Heart right ventricle (tissue), 16 donors: ENCODE results near the gene TPD52L1. TPM values are rescaled to one million over a fixed set of nuclear protein-coding genes. Genes with fewer than 3 reads are reported as not detected.

Experiments used
- ATAC-seq, 8 donors: fragments of 200-7000 bp; cut with Tn5 transposase; one replicate each; pipeline ENCODE4 v1.9.1; 2020; ENCODE audit warnings: mild to moderate bottlenecking in 8 of 8, moderate library complexity in 8 of 8, moderate number of reproducible peaks in 1 of 8
- DNase-seq, 2 donors: peaks; one replicate each; pipeline ENCODE4 v3.0.0-alpha.2; 2020
- H3K27ac ChIP-seq, 10 donors: fragments of 200-600 bp; sonication (generic) in 2 of 10; one replicate each; pipeline versions ENCODE4 v1.5.0 to v1.8.0; 2020 to 2022; ENCODE audit warnings: mild to moderate bottlenecking in 3 of 10
- H3K27me3 ChIP-seq, 7 donors: fragments of 200-600 bp; one replicate each; pipeline ENCODE4 v1.8.0; 2021 to 2022; ENCODE audit warnings: mild to moderate bottlenecking in 2 of 7
- H3K36me3 ChIP-seq, 9 donors: fragments of 200-600 bp; sonication (generic) in 1 of 9; one replicate each; pipeline versions ENCODE4 v1.5.0 to v1.8.0; 2020 to 2022; ENCODE audit warnings: mild to moderate bottlenecking in 2 of 9
- H3K4me1 ChIP-seq, 9 donors: fragments of 200-600 bp; sonication (generic) in 1 of 9; one replicate each; pipeline versions ENCODE4 v1.5.0 to v1.8.0; 2020 to 2022; ENCODE audit warnings: mild to moderate bottlenecking in 4 of 9
- H3K4me3 ChIP-seq, 10 donors: fragments of 200-600 bp; sonication (generic) in 2 of 10; one replicate each; pipeline versions ENCODE4 v1.5.0 to v1.8.0; 2020 to 2022; ENCODE audit warnings: mild to moderate bottlenecking in 7 of 10, moderate library complexity in 2 of 10
- H3K9me3 ChIP-seq, 11 donors: fragments of 200-600 bp in 10 of 11; sonication (generic) in 2 of 11; one replicate each; pipeline versions ENCODE4 v1.5.0 to v1.8.0; 2013 to 2022; ENCODE audit warnings: mild to moderate bottlenecking in 2 of 11, control low read depth in 1 of 11, moderate library complexity in 1 of 11
- CTCF ChIP-seq, 9 donors: fragments of 200-600 bp; sonication (generic) in 2 of 9; IDR thresholded peaks; one replicate each; pipeline versions ENCODE4 v1.5.0 to v1.8.0; 2021 to 2022; ENCODE audit warnings: antibody characterized with exemption in 9 of 9, mild to moderate bottlenecking in 5 of 9, moderate library complexity in 1 of 9
- WGBS, 2 donors: extraction: QIAGEN DNeasy Blood & Tissue Kit; methylation state at CpG; one replicate each; pipeline ENCODE4 v1.1.7; 2013; ENCODE audit warnings: inconsistent platforms in 1 of 2; 5-methylcytosine and 5-hydroxymethylcytosine counted together
- intact Hi-C, 10 donors: fragments of 100-400 bp; cut with DNase I; formaldehyde crosslinking; loops; one replicate each; pipeline versions ENCODE4 v1.11.1 to v1.14.2; 2022
- polyA plus RNA-seq, 2 donors: library from polyadenylated mRNA; stranded (reverse); fragments of 200-250 nt; gene quantifications; one replicate each; pipeline ENCODE4 v1.2.3, GENCODE V29; 2013
- total RNA-seq, 10 donors: library from RNA; stranded (reverse); fragmentation: NEBNext Ultra II Directional in 3 of 10; extraction: Animal tissue kit (Norgen Biotek cat#: 25700) in 3 of 10; gene quantifications; one replicate each; pipeline versions ENCODE4 v1.2.1 to v1.2.4, GENCODE V29; 2021 to 2023
- donor health status: Arrhythmogenic right ventricular cardiomyopathy.
- donor health status: ischemic (EF 13 %, LVEDD 7.1; RV severe dilation, severe dysfunction).
- donor health status: healthy with polysubstance abuse.
- donor health status: DM: no; HTN: yes; CAD: no.
- donor health status: DM: no; HTN: no; CAD: no.
- donor health status: ischemic (EF 25% LVEDD 6.9; RV normal size, moderate dysfunction).
- donor health status: ischemic (EF 25% LVEDD 5.7; RV mildly dilated, moderate dysfunction).
- donor health status: healthy.
- donor health status: DM: yes; HTN: yes; CAD: no.
- donor health status: Ischemic cardiomyopathy.
- donor health status: ischemic (EF 35%, LVEDD 5.7; RV mildly dilated, moderate dysfunction).
- donor health status: nonischemic (EF 11% LVEDD 7.7; RV severe dilation, severe dysfunction).
- donor health status: DM: yes; HTN: yes; CAD: no.
- donor health status: PGD.
- donor health status: ischemic (EF 29% LVEDD 5.4; RV normal size, mild dysfunction).
- donor health status: nonischemic (EF 23%, LVEDD 6.1; RV moderate dilation, normal function).

Gene TPD52L1
- total and polyA plus RNA-seq, 12 donors: 21.2 to 97.8 (median 54.1) TPM

- no peaks in the 10 kb centered on the region for H3K27me3 ChIP-seq
- no peak for ATAC-seq
- no peaks in the 10 kb centered on the region for H3K9me3 ChIP-seq
- peaks cover 4 to 54% (median 30%) of the 10 kb centered on the region in 9 donors for H3K4me1 ChIP-seq
- intact Hi-C loops: no loop called here
- peak overlapping the region in 5 of 10 donors; percentile 33 to 77 (median 64) for H3K27ac ChIP-seq
- no peaks in the 10 kb centered on the region for H3K36me3 ChIP-seq
- no peak overlapping the region for H3K4me3 ChIP-seq
- no peak for TF ChIP-seq CTCF (IDR thresholded peaks at IDR 0.05)
- no peak for DNase-seq
- WGBS, 2 donors: 44 to 64% methylated on average over 1 of the region's 1 CpG
Observed at GRCh38 chr6:125189494-125189893, 35.9 kb downstream of the TPD52L1 start.

DNA sequence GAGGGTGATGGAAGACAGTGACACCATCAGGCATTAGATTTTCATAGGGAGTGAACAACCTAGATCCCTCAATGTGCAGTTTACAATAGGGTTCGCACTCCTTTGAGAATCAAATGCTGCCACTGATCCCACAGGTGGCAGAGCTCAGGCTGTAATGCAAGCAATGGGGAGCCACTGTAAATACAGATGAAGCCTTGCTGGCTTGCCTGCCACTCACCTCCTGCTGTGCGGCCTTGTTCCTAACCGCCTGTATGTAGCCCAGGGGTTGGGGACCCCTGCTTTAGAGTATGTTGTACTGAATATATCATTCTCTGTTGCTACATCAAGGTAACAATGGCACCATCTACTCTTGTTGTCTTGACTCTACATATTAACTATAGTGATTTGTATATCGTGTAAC is 37.1 kb downstream of the TPD52L1 start:
- H3K9me3 ChIP-seq: no peaks in the 10 kb centered on the region
- no peak for ATAC-seq
- H3K36me3 ChIP-seq: no peaks in the 10 kb centered on the region
- H3K27ac ChIP-seq: no peak overlapping the region
- WGBS, 2 donors: 95 to 98% methylated on average over 4 of the region's 4 CpGs
- intact Hi-C loops: loop anchor here in 4 of 10 donors (2.0 to 10.0 kb wide), 4 partner anchors 33 to 110 kb away; partner anchors contain the start of genes TPD52L1 (in 2 of the 4) and HDDC2 (in 1 of the 4)
- no peaks in the 10 kb centered on the region for H3K27me3 ChIP-seq
- TF ChIP-seq CTCF (IDR thresholded peaks at IDR 0.05): no peak
- H3K4me3 ChIP-seq: no peak overlapping the region
- DNase-seq: no peak
- H3K4me1 ChIP-seq: peaks cover 4 to 55% (median 32%) of the 10 kb centered on the region in 9 donors

DNA sequence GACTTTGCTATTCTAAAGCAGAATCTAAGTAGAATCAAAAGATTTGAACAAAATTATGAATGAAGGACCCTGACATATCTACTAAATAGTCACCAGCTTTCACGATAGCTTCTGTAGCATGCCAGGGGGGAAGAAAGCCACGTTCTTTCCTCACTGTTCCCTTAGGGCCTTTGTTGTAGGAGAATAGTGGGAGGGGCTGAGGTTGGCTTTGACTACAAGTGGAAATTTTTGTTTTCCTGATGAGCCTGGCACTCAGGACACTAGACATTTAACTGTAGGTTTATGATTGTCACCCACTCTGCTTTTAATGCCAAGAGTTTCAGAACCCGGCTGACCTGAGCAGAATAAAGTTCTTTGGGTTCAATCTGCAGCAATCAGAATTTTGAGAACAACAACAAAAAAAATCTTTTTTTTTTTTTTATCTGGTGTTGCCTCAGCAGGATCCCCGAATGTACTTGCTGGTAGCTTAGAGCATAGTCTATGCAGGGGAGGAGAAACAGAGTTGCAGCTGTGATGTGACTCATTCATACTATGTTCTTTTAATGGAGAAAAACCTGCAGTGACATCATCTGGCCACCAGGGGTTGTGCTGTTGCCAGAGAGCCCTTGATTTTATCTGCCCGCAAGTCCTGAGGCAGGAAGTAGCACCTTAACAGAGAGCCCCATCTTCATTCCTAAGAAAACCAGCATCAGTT is 38.5 kb downstream of the TPD52L1 start:
- ATAC-seq (peak in 7 of 8 donors; percentile 24 to 81 (median 66)), DNase-seq (peak; percentile 20 to 36)
- TF ChIP-seq CTCF (IDR thresholded peaks at IDR 0.05): peak; percentile 66 to 84 (median 69)
- peaks cover 4 to 69% (median 46%) of the 10 kb centered on the region in 9 donors for H3K4me1 ChIP-seq
- no peak overlapping the region for H3K4me3 ChIP-seq
- H3K36me3 ChIP-seq: no peaks in the 10 kb centered on the region
- H3K27ac ChIP-seq: no peak overlapping the region
- H3K9me3 ChIP-seq: no peaks in the 10 kb centered on the region
- WGBS, 2 donors: 34 to 49% methylated on average over 5 of the region's 5 CpGs
- H3K27me3 ChIP-seq: no peaks in the 10 kb centered on the region
- intact Hi-C loops: loop anchor here in 5 of 10 donors (2.0 to 10.0 kb wide), 6 partner anchors 35 to 109 kb away; partner anchors contain the start of genes TPD52L1 (in 2 of the 5) and HDDC2 (in 1 of the 5)

- Histone ChIP-seq H3K9me3 (no peaks in the 10 kb centered on the region), H3K27me3 (no peaks in the 10 kb centered on the region), H3K36me3 (no peaks in the 10 kb centered on the region), H3K4me3 (no peak overlapping the region), H3K27ac (no peak overlapping the region), H3K4me1 (peaks cover 4 to 72% (median 51%) of the 10 kb centered on the region in 9 donors)
- WGBS, 2 donors: 93 to 94% methylated on average over 5 of the region's 5 CpGs
- TF ChIP-seq CTCF (IDR thresholded peaks at IDR 0.05): peak in 1 of 9 donors; percentile 6
- ATAC-seq (no peak), DNase-seq (no peak)
- intact Hi-C loops: loop anchor here in 5 of 10 donors (2.0 to 10.0 kb wide), 5 partner anchors 35 to 102 kb away; partner anchors contain the start of gene TPD52L1 (in 2 of the 5)
Observed at GRCh38 chr6:125192610-125192930, 39.0 kb downstream of the TPD52L1 start.
